ENCODE results near the gene DNAH12.
"Not testable (repeated sequence)": the region's sequence is repeated elsewhere in the genome, so short reads cannot be mapped to it uniquely, and the experiment has no call there.

The DNAH12 gene

DNA sequence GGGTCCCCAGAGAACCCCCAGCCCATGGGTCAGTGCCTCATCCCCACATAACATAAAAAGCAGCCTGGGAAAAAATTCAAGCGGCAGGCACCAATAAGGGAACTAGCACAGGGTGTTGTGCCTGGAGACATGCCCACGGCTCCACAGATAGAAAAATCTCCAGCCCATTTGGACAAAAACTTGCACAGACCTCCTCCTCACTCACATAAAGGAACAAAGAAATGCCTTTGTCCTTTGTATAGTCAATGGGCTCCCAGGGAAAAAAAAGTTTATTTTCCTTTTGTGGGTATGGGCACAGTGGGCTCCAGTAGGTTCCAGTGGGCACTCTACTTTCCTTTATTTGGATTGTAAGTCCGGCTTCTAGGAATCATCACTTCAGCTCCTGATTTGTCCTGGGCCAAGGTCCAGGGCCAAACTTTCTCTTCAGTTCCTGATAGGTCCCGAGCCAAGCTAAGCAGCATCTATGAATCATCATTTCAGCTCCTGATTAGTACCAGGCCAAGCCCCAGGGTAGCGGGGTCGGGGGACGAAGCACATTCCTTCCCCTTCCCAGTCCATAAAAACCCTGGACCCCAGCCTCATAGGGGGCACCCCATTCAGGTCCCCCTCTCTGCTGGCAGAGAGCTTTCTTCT lies 1.6 kb upstream of the DNAH12 start:
- in situ Hi-C loops (cut with MboI; ENCODE audit: low sequenced_read_pairs): no loop called here

DNA sequence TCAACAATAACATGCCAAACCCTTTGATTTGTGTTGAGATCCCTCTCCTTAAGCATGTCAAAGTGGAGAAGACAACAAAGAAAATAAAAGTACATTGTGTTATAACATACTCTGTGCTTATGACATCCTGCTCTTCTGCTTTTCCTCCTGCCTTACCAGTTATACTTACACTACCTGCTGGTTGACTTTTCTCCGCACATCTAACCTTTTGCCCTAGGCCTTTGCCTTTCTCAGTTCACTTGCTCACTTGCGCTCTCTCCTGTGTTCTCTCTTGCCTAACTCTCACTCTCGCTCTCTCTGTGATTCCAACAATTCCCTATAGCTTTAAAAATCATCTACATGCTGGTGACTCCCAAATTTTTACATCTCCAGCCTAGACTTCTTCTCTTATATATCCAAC lies 5.7 kb downstream of the DNAH12 start:
- in situ Hi-C loops (cut with MboI; ENCODE audit: low sequenced_read_pairs): no loop called here

- in situ Hi-C loops (cut with MboI; ENCODE audit: low sequenced_read_pairs): no loop called here
These were observed 14.0 kb downstream of the DNAH12 start for GRCh38 chr3:57530071-57530608.

DNA sequence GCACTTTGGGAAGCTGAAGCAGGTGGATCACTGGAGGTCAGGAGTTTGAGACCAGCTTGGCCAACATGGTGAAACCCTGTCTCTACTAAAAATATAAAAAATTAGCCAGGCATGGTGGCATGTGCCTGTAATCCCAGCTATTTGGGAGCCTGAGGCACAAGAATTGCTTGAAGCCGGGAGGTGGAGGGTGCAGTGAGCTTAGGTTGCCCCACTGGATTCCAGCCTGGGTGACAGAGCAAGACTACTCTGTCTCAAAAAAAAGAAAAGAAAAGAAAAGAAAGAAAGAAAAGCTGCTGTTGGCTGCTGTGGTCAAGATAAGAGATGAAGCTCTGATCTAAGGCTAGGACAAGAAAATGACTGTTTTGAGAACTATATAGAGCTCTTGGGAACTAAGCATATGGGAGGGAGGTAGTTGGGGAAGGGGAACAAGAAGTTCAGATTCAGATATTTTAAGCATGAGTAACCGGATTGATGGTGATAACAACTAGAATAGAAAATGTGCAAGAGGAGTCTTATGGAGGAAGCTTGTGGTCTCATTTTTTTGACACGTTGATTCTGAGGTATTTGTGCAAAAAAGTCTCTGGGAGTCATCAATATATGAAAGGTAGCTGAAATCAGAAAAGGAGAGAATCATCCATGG lies 25.7 kb downstream of the DNAH12 start:
- in situ Hi-C loops (cut with MboI; ENCODE audit: low sequenced_read_pairs): no loop called here

- in situ Hi-C loops (cut with MboI; ENCODE audit: low sequenced_read_pairs): no loop called here
These were observed 32.0 kb downstream of the DNAH12 start for GRCh38 chr3:57512166-57512565.

DNA sequence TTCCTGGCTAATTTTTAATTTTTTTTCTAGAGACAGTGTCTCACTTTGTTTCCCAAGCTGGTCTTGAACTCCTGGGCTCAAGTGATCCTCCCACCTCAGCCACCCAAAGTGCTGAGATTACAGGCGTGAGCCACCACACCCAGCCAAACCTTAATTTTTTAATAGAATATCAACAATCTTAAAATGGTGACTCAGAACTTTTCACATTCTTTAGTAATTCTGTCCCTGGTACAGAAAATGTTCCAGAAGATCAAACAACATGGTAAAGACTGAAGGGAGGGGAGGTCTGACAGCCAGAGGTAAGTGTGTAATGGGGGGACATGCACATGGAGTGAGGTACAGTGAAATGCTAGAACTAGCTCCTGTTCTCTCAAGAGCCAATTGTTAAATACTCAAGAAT lies 38.2 kb downstream of the DNAH12 start:
- in situ Hi-C loops (cut with MboI; ENCODE audit: low sequenced_read_pairs): no loop called here

GRCh38 chr3:57500506-57500905 lies 43.6 kb downstream of the DNAH12 start:
- in situ Hi-C loops (cut with MboI; ENCODE audit: low sequenced_read_pairs): no loop called here

GRCh38 chr3:57497904-57498303 lies 46.2 kb downstream of the DNAH12 start:
- in situ Hi-C loops (cut with MboI; ENCODE audit: low sequenced_read_pairs): no loop called here

- in situ Hi-C loops (cut with MboI; ENCODE audit: low sequenced_read_pairs): no loop called here
These were observed 59.6 kb downstream of the DNAH12 start for GRCh38 chr3:57484563-57484962.

DNA sequence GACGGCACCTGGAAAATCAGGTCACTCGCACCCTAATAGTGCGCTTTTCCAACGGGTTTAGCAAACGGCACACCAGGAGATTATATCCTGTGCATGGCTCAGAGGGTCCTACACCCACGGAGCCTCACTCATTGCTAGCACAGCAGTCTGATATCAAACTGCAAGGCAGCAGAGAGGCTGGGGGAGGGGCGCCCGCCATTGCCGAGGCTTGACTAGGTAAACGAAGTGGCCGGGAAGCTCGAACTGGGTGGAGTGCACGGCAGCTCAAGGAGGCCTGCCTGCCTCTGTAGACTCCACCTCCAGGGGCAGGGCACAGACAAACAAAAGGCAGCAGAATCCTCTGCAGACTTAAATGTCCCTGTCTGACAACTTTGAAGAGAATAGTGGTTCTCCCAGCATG lies 67.0 kb downstream of the DNAH12 start:
- in situ Hi-C loops (cut with MboI; ENCODE audit: low sequenced_read_pairs): not testable (repeated sequence)

- in situ Hi-C loops (cut with MboI; ENCODE audit: low sequenced_read_pairs): no loop called here
These were observed 79.3 kb downstream of the DNAH12 start for GRCh38 chr3:57464801-57465200.

- in situ Hi-C loops (cut with MboI; ENCODE audit: low sequenced_read_pairs): no loop called here
These were observed 80.1 kb downstream of the DNAH12 start for GRCh38 chr3:57464011-57464410.

GRCh38 chr3:57451150-57451846 lies 92.8 kb downstream of the DNAH12 start:
- in situ Hi-C loops (cut with MboI; ENCODE audit: low sequenced_read_pairs): no loop called here

DNA sequence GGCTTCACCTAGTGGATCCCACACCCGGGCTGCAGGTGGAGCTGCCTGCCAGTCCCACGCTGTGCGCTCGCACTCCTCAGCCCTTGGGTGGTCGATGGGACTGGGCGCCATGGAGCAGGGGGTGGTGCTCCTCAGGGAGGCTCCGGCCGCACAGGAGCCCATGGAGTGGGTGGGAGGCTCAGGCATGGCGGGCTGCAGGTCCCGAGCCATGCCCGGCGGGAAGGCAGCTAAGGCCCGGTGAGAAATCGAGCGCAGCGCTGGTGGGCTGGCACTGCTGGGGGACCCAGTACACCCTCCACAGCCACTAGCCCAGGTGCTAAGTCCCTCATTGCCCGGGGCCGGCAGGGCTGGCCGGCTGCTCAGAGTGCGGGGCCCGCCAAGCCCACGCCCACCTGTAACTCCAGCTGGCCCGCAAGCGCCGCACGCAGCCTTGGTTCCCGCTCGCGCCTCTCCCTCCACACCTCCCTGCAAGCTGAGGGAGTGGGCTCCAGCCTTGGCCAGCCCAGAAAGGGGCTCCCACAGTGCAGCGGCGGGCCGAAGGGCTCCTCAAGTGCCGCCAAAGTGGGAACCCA lies 94.8 kb downstream of the DNAH12 start:
- in situ Hi-C loops (cut with MboI; ENCODE audit: low sequenced_read_pairs): not testable (repeated sequence)

GRCh38 chr3:57448489-57448888 lies 95.7 kb downstream of the DNAH12 start:
- in situ Hi-C loops (cut with MboI; ENCODE audit: low sequenced_read_pairs): not testable (repeated sequence)

GRCh38 chr3:57446318-57446841 lies 97.8 kb downstream of the DNAH12 start:
- in situ Hi-C loops (cut with MboI; ENCODE audit: low sequenced_read_pairs): no loop called here

GRCh38 chr3:57444469-57444868 lies 99.7 kb downstream of the DNAH12 start:
- in situ Hi-C loops (cut with MboI; ENCODE audit: low sequenced_read_pairs): no loop called here

DNA sequence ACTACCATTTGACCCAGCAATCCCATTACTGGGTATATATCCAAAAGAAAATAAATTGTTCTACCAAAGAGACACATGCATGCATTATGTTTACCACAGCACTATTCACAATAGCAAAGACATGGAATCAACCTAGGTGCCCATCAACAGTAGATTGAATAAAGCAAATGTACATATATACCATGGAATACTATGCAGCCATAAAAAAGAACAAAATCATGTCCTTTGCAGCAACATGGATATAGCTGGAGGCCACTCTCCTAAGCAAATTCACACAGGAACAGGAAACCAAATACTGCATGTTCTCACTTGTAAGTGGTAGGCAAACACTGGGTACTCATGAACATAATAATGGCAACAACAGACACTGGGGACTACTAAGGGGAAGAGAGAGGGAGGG lies 104.0 kb downstream of the DNAH12 start:
- in situ Hi-C loops (cut with MboI; ENCODE audit: low sequenced_read_pairs): not testable (repeated sequence)

- in situ Hi-C loops (cut with MboI; ENCODE audit: low sequenced_read_pairs): not testable (repeated sequence)
These were observed 105.7 kb downstream of the DNAH12 start for GRCh38 chr3:57438460-57438859.

DNA sequence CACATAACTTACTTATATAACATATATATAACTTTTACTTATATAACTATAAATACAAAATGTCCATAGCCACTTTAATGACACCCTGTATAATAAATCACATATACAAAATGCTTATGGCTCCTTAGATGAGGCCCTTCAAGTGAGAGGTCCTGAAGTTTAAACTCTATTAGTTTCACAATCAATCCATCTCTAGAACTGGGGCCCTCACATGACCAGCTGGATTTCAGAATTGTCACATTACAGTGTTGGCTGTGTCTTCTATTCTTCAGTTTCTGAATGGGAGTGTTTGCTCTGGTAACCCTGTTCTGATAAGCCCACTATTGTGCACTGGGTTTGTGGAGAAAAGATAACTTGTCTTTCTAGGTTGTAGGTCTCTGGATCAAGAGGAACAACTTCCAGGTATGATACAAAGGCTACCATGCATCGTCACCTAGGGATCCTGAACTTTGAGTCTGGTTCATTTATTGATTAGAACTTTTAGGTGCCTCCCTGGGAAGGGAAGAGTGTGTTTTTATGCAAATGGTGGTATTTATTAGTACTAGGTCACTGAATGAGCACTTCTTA lies 107.9 kb downstream of the DNAH12 start:
- in situ Hi-C loops (cut with MboI; ENCODE audit: low sequenced_read_pairs): no loop called here

DNA sequence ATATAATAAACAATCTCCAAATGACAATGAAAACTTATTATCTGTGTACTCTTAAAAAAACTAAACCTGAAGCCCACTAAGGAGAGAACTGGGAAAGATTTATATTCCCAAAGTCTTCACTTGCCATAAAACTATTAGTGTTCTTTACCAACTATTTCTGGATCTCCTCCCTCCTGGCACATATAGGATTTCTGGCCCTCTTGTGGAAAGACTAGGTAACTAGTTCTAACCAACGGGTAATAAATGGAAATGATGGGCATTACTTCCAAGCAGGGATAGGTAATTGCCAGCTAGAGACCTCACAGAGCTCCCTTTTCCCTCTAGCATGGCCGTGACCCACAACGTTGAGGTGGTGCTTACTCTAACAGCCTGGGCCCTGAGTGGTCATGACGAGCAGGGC lies 110.1 kb downstream of the DNAH12 start:
- in situ Hi-C loops (cut with MboI; ENCODE audit: low sequenced_read_pairs): no loop called here
